ENCODE measurements around the gene CIZ1.

The CIZ1 gene

GRCh38 chr9:128159784-128160602, 31.4 kb downstream of the CIZ1 start, which contains the start of gene BBLN:
BBLN (plus strand) TSS chr9:128160265; CDS start chr9:128160408, 143 bp downstream.
- DNase-seq, result peak; percentile 44 to 81

DNA sequence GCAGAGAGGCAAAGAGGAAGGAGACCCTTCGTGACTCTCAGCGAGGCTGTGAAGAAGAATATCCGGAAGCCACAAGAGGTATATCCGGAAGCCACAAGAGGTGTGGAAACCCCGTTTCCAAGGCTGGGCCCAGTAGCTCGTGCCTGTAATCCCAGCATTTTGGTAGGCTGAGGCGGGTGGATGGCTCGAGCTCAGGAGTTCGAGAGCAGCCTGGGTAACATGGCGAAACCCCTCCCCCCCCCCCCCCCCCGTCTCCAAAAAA, 31.9 kb downstream of the CIZ1 start:
- no peak for DNase-seq

- no peak for DNase-seq
Measured at GRCh38 chr9:128155736-128156500, 35.5 kb downstream of the CIZ1 start.

DNA sequence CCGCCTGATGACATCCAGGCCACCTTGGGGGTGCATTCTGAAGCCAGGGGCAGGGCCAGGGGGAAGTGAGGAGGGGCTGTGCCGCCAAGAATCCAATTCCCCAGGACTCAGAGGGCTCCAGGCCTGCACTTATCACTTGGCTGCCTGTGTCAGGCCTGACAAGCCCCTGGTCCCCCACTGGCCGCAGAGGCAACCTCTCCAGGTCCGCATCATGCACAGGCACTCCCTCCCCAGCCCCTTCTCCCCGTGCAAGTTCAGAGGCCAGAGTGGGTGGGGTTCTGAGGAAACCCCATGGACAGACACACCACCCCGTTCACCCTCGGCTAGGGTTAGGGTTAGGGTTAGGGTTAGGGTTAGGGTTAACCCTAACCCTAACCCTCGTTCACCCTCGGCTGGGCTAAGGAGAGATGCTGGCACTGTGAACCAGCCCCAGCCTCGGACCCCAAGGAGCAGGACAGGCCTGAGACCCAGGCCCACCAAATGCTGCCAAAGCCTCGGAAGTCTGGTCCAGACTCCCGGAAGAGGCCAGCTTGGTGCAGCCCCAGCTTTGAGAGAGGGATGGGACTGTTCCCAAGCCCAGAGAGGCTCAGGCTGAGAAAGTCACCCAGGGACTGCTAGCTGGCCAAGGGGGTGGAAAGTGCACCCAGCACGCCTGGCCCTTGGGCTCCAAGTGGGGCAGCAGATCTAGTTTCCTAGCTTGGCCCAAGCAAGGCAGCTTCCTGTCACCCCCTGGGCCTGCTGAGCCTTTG, 37.3 kb downstream of the CIZ1 start:
- DNase-seq, result no peak

GRCh38 chr9:128153060-128153946, 38.1 kb downstream of the CIZ1 start:
- no peak for DNase-seq

GRCh38 chr9:128152133-128153059, 39.0 kb downstream of the CIZ1 start:
- DNase-seq, result no peak

DNA sequence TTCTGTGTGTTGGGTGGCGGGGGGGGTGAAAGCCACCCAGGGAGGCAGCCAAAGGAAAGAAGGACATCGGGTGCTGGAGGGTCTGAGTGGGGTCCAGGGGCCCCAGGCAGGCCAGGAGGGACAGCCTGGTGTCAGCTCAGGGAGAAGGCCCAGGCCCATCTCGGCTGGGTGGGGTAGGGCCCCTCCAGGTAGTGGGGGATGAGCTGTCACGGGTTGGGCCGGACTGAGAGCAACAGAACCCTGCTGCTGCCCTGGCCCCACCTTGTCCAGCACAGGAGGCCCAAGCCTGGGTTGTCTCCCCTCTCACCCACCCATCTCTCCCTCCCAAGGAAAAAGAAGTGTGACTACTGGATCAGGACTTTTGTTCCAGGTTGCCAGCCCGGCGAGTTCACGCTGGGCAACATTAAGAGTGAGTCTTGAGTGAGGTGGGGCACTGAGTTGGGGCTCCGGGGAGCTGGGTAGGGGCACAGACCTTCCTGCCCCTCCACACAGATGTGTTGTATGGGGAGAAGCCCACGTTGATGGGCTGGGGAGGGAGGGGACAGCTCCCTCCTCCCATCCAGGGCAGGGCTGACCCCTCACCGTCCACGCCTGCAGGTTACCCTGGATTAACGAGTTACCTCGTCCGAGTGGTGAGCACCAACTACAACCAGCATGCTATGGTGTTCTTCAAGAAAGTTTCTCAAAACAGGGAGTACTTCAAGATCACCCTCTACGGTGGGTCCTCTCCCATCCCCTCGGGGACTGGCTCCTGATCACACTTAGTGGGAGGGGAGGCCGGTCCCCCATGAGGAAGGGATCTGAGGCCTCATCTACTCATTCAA, 39.9 kb downstream of the CIZ1 start:
- DNase-seq, result no peak

DNA sequence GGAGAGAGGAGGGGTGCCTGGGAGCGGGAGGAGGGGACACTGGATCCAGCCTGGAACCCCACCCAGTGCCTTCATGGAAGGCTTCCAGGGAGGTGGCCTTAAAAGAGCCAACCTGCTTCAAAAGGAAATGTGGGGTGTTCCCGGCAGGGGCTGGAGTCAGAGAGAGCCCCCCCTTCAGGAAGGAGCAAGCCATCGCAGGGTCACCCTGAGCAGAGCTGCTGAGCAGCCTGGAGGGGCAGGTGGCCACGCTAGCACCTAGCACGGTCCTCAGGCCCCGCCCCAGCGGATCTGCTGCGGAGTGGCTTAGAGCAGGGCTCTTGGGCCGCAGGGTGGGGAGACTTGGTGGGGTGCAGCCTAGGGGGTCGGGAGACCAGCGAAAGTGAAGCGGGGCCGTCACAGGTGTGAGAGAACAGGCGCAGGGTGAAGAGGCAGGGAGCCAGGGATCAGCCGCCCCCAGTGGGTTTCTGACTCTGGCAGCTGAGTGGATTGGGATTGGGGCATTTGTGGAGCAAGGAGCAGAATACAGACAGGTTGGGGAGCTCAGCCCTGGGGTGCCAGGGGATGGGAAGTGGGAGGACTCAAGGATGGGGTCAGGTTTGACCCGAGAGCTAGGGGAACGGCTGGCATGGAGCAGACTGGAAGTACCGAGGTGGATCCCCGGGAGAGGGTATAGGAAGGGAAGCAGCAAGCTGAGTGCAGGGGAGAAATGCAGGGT, 40.6 kb downstream of the CIZ1 start:
- no peak for DNase-seq

DNA sequence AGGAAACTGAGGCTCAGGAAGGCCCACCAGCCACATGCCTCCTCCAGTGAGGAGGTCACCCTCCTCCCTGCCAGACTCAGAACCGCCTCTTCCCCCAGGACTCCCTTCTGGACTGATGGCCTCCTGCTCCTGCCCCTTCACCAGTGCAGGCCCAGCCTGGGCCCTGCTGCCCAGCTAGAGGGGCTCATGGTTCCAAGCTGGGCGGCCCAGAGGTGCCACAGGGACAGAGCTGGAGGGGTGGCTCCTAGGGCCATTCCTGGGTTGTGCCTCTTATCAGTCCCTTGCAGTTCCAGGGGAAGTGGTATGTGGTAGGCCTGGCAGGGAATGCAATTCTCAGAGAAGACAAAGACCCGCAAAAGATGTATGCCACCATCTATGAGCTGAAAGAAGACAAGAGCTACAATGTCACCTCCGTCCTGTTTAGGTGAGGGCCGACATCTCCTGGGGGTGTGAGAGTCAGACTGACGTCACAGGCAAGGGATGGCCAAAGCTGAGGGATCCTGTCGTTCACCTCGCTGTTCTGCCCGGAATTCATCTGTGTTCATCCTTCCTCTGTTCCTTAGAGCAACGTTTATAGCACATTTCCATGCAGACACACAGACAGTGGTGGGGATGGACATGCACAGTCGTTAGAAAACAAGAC, 41.3 kb downstream of the CIZ1 start:
- no peak for DNase-seq

GRCh38 chr9:128149001-128149701, 42.2 kb downstream of the CIZ1 start, which contains the start of gene LCN2:
LCN2 (plus strand) TSS chr9:128149453; CDS start chr9:128149526, 73 bp downstream.
- DNase-seq, result no peak

GRCh38 chr9:128148509-128149000, 42.8 kb downstream of the CIZ1 start:
- no peak for DNase-seq

- DNase-seq, result no peak
Measured at GRCh38 chr9:128146591-128147120, 44.7 kb downstream of the CIZ1 start.

- DNase-seq, result no peak
Measured at GRCh38 chr9:128145951-128146351, 45.4 kb downstream of the CIZ1 start.

DNA sequence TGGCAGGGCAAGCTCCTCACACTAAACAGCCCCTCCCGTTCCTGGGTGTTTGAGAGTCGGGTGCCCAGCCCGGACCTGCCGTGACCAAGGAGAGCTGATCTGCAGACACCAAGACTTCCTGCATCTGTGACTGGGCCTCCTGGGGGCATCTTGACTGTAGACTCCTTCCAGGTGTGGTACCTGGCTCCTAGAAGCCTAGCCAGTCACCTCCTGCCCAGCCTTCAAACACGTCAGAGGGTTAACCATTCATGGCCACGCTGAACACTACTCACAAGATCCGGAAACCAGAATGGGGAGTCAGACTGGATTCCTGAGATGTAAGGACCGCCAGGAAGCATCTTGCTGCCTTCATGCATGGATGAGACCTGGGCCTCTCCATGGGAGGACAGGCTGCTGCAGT, 45.8 kb downstream of the CIZ1 start:
- no peak for DNase-seq

DNA sequence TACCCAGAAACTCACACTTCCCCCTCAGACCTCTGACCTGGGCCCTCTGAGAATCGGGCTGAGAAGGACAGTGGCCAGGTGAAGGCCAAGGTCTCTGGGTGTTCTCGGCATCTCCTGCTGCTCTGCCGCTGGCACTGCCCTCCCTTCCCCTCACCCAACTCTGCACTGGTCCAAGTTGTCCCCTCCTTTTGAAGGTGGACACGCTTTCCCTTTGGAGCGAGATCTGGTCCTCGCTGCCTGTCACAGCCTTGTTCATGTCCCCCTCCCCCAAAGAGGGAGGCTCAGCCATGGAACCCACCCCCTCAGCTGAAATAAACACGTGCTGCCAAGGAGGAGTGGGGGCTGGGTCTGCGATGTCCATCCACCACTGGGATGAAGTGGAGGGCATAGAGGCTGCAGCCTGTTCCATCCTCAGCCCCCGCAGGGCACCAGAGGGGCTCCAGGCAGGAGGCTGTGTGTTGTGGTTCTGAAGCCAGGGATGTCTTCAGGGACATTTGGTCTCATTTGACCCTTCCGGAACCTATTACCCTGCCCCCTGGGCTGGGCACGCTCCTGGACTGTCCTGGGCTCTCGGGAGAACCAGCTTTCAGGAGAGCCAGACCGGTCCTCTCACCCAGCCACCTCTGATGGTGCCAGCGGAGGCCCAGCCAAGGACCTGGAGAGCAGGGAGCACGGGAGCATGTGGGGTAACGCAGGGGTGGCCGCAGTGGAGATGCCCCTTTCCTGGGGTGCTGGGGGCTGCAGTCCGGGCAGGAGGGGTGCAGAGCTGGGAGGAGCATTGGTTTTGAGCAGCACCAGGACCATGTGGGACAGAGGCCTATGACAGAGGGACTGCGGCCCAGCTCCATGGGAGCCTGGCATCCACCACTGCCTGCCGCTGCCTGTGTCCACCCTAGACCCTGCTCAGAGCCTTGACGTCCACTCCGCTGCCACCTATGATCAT, 46.9 kb downstream of the CIZ1 start:
- no peak for DNase-seq

DNA sequence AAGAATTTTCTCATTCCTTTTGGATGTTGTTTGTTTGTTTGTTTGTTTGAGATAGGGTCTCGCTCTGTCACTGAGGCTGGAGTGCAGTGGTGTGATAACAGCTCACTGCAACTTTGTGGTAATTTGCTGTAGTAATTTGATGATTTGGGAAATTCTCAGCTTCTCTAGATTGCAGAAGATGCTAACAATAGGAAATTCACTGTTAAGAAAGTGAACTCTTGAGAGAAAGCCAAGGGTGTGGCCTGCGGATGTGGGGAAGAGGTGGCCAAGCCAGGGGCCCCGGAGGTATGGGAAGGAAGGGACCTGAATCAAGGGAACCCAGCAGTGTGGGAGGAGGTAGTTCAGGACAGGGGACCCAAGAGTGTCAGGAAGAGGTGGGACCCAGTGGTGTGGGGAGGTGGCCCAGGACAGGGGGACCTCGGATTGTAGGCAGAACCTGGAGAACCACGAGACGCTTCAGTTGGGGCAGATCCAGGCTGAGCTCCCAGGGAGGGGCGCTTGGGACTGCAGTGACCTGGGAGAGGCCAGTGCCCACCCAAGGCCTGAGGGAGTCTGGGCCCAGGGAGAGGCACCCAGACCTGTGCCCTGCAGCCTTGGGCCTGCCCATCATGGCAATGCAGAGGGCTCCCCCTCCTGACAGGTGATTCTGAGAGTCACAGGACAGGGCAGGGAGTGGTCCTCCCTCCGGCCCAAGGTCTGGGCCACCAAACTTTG, 47.7 kb downstream of the CIZ1 start:
- DNase-seq, result no peak
